C1 segment of cervical spinal cord (tissue), 14 donors: ENCODE data around the gene ROBO4.

Source experiments
- DNase-seq, 14 donors: peaks; one replicate each; lab custom pipeline; 2025; lab: John Stamatoyannopoulos, UW

Gene ROBO4

GRCh38 chr11:124890151-124890550 lies 7.5 kb downstream of the ROBO4 start:
- no peak for DNase-seq

GRCh38 chr11:124889191-124890091 lies 8.2 kb downstream of the ROBO4 start:
- DNase-seq = no peak

GRCh38 chr11:124887667-124888013 lies 10.0 kb downstream of the ROBO4 start:
- no peak for DNase-seq

GRCh38 chr11:124886978-124887666 lies 10.5 kb downstream of the ROBO4 start:
- no peak for DNase-seq

GRCh38 chr11:124886476-124886875 lies 11.2 kb downstream of the ROBO4 start:
- no peak for DNase-seq

- DNase-seq = no peak
These were observed 12.7 kb downstream of the ROBO4 start for GRCh38 chr11:124884869-124885479.

GRCh38 chr11:124884340-124884739 lies 13.3 kb downstream of the ROBO4 start:
- DNase-seq = no peak

GRCh38 chr11:124882339-124883071 lies 15.2 kb downstream of the ROBO4 start:
- no peak for DNase-seq

GRCh38 chr11:124880958-124881357 lies 16.7 kb downstream of the ROBO4 start:
- no peak for DNase-seq

- no peak for DNase-seq
These were observed 17.4 kb downstream of the ROBO4 start for GRCh38 chr11:124880290-124880611.

- no peak for DNase-seq
These were observed 18.0 kb downstream of the ROBO4 start for GRCh38 chr11:124879493-124880289.

- DNase-seq = no peak
These were observed 18.7 kb downstream of the ROBO4 start for GRCh38 chr11:124878759-124879492.

- DNase-seq = no peak
These were observed 19.5 kb downstream of the ROBO4 start for GRCh38 chr11:124877910-124878758.

GRCh38 chr11:124877631-124877909 lies 20.1 kb downstream of the ROBO4 start:
- DNase-seq = no peak

GRCh38 chr11:124876818-124877630 lies 20.6 kb downstream of the ROBO4 start:
- no peak for DNase-seq

GRCh38 chr11:124875943-124876817 lies 21.5 kb downstream of the ROBO4 start:
- peak in 13 of 14 donors; percentile 38 to 96 (median 92) for DNase-seq

GRCh38 chr11:124875401-124875800 lies 22.3 kb downstream of the ROBO4 start:
- DNase-seq = no peak
